RWPE2 (cell line): Measurements from ENCODE around the gene CRYBG1.
A peak's percentile ranks its signal among the peaks of the same experiment; 100 is the strongest.

Experiments used
- ATAC-seq: fragments of 200-7000 bp; cut with Tn5 transposase; 3 replicates; pipeline ENCODE4 v1.9.1; 2021; ENCODE audit warnings: low read depth
- DNase-seq: peaks from one replicate; pipeline ENCODE4 v3.0.0-alpha.2; 2020; ENCODE audit warnings: low spot score
- H3K27ac ChIP-seq: fragments of 450-650 bp; 2 replicates; pipeline ENCODE4 v1.5.1; 2017; ENCODE audit warnings: mild to moderate bottlenecking; ENCODE audit not compliant: poor library complexity, severe bottlenecking
- H3K27me3 ChIP-seq: fragments of 250-450 bp; sonication (Bioruptor Pico); 2 replicates; pipeline ENCODE4 v1.5.1; 2021; ENCODE audit warnings: mild to moderate bottlenecking, moderate library complexity; ENCODE audit not compliant: insufficient read depth, poor library complexity, severe bottlenecking
- H3K36me3 ChIP-seq: fragments of 250-450 bp; sonication (Bioruptor Pico); 2 replicates; pipeline ENCODE4 v1.5.1; 2020; ENCODE audit warnings: low read depth, mild to moderate bottlenecking, moderate library complexity
- H3K4me1 ChIP-seq: fragments of 250-450 bp; sonication (Bioruptor Pico); 2 replicates; pipeline ENCODE4 v1.5.1; 2021; ENCODE audit warnings: mild to moderate bottlenecking, moderate library complexity; ENCODE audit not compliant: insufficient read depth, poor library complexity, severe bottlenecking
- H3K4me3 ChIP-seq: fragments of 250-450 bp; sonication (Bioruptor Pico); 2 replicates; pipeline ENCODE4 v1.5.1; 2021; ENCODE audit warnings: mild to moderate bottlenecking, moderate library complexity; ENCODE audit not compliant: severe bottlenecking
- H3K9me3 ChIP-seq: fragments of 250-450 bp; sonication (Bioruptor Pico); 2 replicates; pipeline ENCODE4 v1.5.1; 2021; ENCODE audit warnings: mild to moderate bottlenecking, moderate library complexity; ENCODE audit not compliant: severe bottlenecking
- TF ChIP-seq, protein P1 (sequence below): fragments of 450-650 bp; IDR thresholded peaks from one replicate; pipeline ENCODE4 v1.5.1; 2017; ENCODE audit warnings: mild to moderate bottlenecking, moderate library complexity; ENCODE audit not compliant: poor library complexity, severe bottlenecking

The CRYBG1 gene

DNA sequence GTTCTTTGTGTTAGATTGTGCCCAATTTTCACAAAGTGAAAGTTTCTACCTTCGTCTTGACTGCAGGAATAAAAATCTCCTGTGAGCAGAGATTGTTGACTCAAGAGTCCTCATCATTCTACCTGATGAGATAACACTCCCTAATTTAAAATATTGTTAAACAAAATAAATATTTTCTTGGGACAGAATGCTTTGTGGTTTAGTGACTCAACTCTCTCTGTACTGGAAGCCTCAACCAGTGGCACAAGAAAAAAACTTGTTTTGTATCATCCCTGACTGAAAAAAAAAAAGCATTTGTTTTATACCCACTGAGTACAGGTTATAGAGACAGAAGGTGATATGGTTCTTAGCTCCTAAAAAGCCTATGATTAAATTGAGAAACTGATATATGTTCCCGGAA lies 78.9 kb downstream of the CRYBG1 start:
- Histone ChIP-seq H3K4me1 (peaks cover 24% of the 10 kb centered on the region), H3K27me3 (no peaks in the 10 kb centered on the region), H3K27ac (no peak overlapping the region), H3K36me3 (no peaks in the 10 kb centered on the region), H3K4me3 (no peak overlapping the region), H3K9me3 (no peaks in the 10 kb centered on the region)
- TF ChIP-seq, protein P1, sequence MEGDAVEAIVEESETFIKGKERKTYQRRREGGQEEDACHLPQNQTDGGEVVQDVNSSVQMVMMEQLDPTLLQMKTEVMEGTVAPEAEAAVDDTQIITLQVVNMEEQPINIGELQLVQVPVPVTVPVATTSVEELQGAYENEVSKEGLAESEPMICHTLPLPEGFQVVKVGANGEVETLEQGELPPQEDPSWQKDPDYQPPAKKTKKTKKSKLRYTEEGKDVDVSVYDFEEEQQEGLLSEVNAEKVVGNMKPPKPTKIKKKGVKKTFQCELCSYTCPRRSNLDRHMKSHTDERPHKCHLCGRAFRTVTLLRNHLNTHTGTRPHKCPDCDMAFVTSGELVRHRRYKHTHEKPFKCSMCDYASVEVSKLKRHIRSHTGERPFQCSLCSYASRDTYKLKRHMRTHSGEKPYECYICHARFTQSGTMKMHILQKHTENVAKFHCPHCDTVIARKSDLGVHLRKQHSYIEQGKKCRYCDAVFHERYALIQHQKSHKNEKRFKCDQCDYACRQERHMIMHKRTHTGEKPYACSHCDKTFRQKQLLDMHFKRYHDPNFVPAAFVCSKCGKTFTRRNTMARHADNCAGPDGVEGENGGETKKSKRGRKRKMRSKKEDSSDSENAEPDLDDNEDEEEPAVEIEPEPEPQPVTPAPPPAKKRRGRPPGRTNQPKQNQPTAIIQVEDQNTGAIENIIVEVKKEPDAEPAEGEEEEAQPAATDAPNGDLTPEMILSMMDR = no peak
- ATAC-seq (peak; percentile 88), DNase-seq (no peak)

DNA sequence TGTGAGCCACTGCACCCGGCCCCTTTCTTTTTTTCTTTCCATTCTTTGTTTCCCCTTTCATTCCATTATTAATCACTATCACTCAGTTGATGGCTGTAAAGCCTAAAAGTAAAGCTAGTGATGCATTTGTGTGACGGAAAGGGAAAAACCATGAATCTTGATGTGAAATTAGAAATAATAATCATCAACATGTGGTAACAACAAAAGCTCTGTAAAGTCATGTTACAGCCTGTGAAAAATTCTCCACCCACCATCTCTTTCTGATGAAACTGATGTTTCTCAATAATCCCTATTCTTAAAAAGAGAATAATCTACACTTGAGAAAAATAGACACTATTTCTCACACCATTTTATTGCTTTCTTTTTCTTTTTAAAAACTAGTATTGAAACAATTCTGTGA lies 80.0 kb downstream of the CRYBG1 start:
- Histone ChIP-seq H3K9me3 (no peaks in the 10 kb centered on the region), H3K4me1 (peaks cover 24% of the 10 kb centered on the region), H3K36me3 (no peaks in the 10 kb centered on the region), H3K27ac (no peak overlapping the region), H3K27me3 (no peaks in the 10 kb centered on the region), H3K4me3 (no peak overlapping the region)
- no peak for DNase-seq
- TF ChIP-seq, protein P1 = no peak
- ATAC-seq = no peak

DNA sequence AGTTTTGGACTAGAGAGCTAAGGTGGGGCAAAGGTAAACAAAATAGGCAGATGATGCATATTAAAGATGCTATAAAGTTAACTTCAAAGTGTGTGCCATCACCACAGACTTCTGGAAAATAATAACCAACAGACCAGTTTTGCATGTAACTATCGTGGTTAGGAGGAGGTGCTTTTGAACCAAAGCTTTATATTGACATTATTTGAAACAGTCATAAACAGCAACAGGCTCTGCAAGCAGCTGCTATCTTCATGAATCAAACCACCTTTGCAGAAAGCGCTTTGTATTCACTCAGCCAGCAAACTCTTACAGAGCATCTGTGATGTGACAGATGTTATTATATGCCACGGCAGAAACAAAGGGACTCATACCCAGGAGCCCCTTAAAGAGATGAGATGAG lies 81.9 kb downstream of the CRYBG1 start:
- Histone ChIP-seq H3K4me3 (no peak overlapping the region), H3K9me3 (no peaks in the 10 kb centered on the region), H3K27me3 (no peaks in the 10 kb centered on the region), H3K27ac (no peak overlapping the region), H3K36me3 (no peaks in the 10 kb centered on the region), H3K4me1 (peaks cover 24% of the 10 kb centered on the region)
- ATAC-seq (no peak), DNase-seq (no peak)
- TF ChIP-seq, protein P1 = no peak

DNA sequence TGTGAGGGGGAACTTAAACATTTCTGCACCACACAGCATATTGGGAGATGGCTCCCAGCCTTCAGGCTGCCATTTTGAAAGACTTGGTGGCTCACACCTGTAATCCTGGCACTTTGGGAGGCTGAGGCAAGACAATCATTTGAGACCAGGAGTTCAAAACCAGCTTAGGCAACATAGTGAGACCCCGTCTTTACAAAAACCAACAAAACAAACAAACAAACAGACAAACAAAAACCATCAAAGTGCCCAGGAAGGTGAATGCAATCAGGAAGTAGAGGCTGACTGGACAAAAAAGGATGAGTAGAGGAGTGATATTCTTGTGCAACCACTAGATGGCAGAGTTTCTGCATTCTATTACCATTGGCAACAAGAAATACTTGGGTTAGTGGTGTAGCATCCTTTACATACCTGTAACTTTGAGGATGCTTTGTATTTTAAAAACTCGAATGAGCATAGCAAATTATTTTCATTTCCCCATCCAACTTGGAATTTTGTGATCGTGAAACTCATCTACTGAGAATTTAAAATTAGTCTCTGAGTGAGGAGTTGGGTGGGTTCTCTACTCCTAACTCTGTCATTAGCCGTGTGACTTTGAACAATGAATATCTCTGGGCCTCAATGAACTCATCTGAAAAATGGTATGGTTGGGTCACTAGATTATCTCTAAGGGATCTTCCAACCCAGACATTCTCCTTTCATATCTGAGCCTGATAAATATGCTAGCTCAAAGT lies 84.4 kb downstream of the CRYBG1 start:
- H3K36me3 ChIP-seq = no peaks in the 10 kb centered on the region
- ATAC-seq (peak; percentile 68), DNase-seq (no peak)
- H3K27ac ChIP-seq = no peak overlapping the region
- TF ChIP-seq, protein P1 = peak; percentile 84
- peaks cover 11% of the 10 kb centered on the region for H3K4me1 ChIP-seq
- H3K27me3 ChIP-seq = no peaks in the 10 kb centered on the region
- no peak overlapping the region for H3K4me3 ChIP-seq
- no peaks in the 10 kb centered on the region for H3K9me3 ChIP-seq

DNA sequence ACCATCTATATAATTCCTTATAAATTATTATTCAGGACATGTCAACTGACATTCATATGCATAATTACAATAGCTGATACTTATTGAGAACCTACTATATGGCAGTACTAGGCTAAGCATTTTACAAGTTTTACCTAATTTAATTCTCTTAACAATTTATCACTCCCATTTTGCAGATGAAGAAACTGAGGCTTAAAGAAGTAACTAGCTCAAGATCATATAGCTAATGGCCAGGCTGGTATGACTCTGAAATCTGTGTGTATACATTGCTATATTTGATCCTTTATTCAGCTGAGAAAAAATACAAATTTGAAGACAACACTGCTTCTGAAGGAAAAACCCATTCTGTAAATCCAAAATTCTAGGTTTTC lies 85.0 kb downstream of the CRYBG1 start:
- Histone ChIP-seq H3K4me1 (peaks cover 7% of the 10 kb centered on the region), H3K36me3 (no peaks in the 10 kb centered on the region), H3K27me3 (no peaks in the 10 kb centered on the region), H3K27ac (no peak overlapping the region), H3K9me3 (no peaks in the 10 kb centered on the region), H3K4me3 (no peak overlapping the region)
- TF ChIP-seq, protein P1 = no peak
- ATAC-seq (no peak), DNase-seq (no peak)
